ENCODE data around the gene POLA1.

Gene POLA1

GRCh38 chrX:24979081-24979480 lies 285.4 kb downstream of the POLA1 start:
- H3K4me3 ChIP-seq (replicated peaks; ENCODE audit: insufficient read depth, low read length): no peak overlapping the region
- H3K27ac ChIP-seq (replicated peaks): no peak overlapping the region
- no peak for DNase-seq (ENCODE audit: low read depth in 1 of 2, low spot score in 1 of 2)
- TF ChIP-seq GABPA (IDR thresholded peaks at IDR 0.05; ENCODE audit: low read depth) (no peak), CTCF (IDR thresholded peaks at IDR 0.05; ENCODE audit: insufficient read depth, low read length) (no peak), REST (IDR thresholded peaks at IDR 0.05; ENCODE audit: insufficient replicate concordance, low read depth) (no peak), POLR2AphosphoS5 (IDR thresholded peaks at IDR 0.05; ENCODE audit: low read depth) (no peak), SPI1 (IDR thresholded peaks at IDR 0.05; ENCODE audit: borderline replicate concordance, low read depth) (no peak)
- H3K27me3 ChIP-seq (ENCODE audit: insufficient read depth, poor library complexity, severe bottlenecking): no peaks in the 10 kb centered on the region

GRCh38 chrX:24981030-24981429 lies 287.3 kb downstream of the POLA1 start:
- Histone ChIP-seq H3K27ac (replicated peaks) (no peak overlapping the region), H3K27me3 (ENCODE audit: insufficient read depth, poor library complexity, severe bottlenecking) (no peaks in the 10 kb centered on the region), H3K4me3 (replicated peaks; ENCODE audit: insufficient read depth, low read length) (no peak overlapping the region)
- DNase-seq (ENCODE audit: low read depth in 1 of 2, low spot score in 1 of 2): no peak
- TF ChIP-seq REST (IDR thresholded peaks at IDR 0.05; ENCODE audit: insufficient replicate concordance, low read depth): no peak
- TF ChIP-seq CTCF (IDR thresholded peaks at IDR 0.05; ENCODE audit: insufficient read depth, low read length): no peak
- TF ChIP-seq POLR2AphosphoS5 (IDR thresholded peaks at IDR 0.05; ENCODE audit: low read depth): no peak
- no peak for TF ChIP-seq SPI1 (IDR thresholded peaks at IDR 0.05; ENCODE audit: borderline replicate concordance, low read depth)
- no peak for TF ChIP-seq GABPA (IDR thresholded peaks at IDR 0.05; ENCODE audit: low read depth)

GRCh38 chrX:24982306-24982965 lies 288.7 kb downstream of the POLA1 start:
- H3K27ac ChIP-seq (replicated peaks): no peak overlapping the region
- no peak for DNase-seq (ENCODE audit: low read depth in 1 of 2, low spot score in 1 of 2)

More at GRCh38 chrX:24982306-24982965, 288.7 kb downstream of the POLA1 start:
- TF ChIP-seq POLR2AphosphoS5 (IDR thresholded peaks at IDR 0.05; ENCODE audit: low read depth): no peak
- TF ChIP-seq CTCF (IDR thresholded peaks at IDR 0.05; ENCODE audit: insufficient read depth, low read length): no peak
- TF ChIP-seq REST (IDR thresholded peaks at IDR 0.05; ENCODE audit: insufficient replicate concordance, low read depth): no peak
- no peak for TF ChIP-seq SPI1 (IDR thresholded peaks at IDR 0.05; ENCODE audit: borderline replicate concordance, low read depth)
- Histone ChIP-seq H3K4me3 (replicated peaks; ENCODE audit: insufficient read depth, low read length) (no peak overlapping the region), H3K27me3 (ENCODE audit: insufficient read depth, poor library complexity, severe bottlenecking) (no peaks in the 10 kb centered on the region)

Measured in HL-60 (cell line).